Epithelial cell of prostate (primary cell): ENCODE results near the gene STRN4.

Source experiments
- DNase-seq: peaks from one replicate; pipeline ENCODE4 v3.0.0-alpha.2; 2011; ENCODE audit warnings: low read depth, low spot score
- H3K27ac ChIP-seq: fragments of 450-650 bp; 2 replicates; pipeline ENCODE4 v1.5.1; 2017; ENCODE audit warnings: mild to moderate bottlenecking

Gene STRN4

DNA sequence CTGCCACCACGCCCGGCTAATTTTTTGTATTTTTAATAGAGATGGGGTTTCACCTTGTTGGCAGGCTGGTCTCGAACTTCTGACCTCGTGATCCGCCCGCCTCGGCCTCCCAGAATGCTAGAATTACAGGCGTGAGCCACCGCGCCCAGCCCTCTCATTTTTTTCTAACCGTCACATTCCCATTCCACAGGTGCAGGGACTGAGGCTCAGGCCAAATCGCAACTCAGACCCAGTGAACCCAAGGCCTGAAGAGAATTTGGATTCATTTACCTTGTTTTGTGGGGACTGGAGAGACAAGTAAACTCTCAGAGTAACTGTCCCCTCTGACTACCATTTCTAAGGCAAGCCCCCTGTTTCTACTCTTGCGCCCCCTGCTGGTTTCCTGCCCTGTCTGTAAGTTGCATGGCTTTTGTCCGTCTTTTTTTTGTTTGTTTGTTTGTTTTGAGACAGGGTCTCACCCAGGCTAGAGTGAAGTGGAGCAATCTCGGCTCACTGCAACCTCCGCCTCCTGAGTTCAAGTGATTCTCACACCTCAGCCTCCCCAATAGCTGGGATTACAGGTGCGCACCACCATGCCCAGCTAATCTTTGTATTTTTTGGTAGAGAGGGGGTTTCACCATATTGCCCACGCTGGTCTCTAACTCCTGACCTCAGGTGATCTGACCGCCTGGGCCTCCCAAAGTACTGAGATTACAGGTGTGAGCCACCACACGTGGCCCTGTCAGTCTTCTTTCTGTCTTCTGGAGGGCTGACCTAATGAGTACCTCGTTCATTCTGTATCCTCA, 2.3 kb upstream of the STRN4 start:
- DNase-seq: no peak

GRCh38 chr19:46745521-46746280, 549 bp downstream of the STRN4 start, which contains the start of gene FKRP:
TSS of gene FKRP (plus strand) at chr19:46746057. CDS start at chr19:46755451, 9,394 bp downstream.
- no peak for DNase-seq
- H3K27ac ChIP-seq: peak within 1 kb of the TSS; percentile 45

More for the DNA sequence above, 2.3 kb upstream of the STRN4 start:
- H3K27ac ChIP-seq: no peak overlapping the region

GRCh38 chr19:46745030-46745429, 1.2 kb downstream of the STRN4 start:
- DNase-seq: no peak
- peak overlapping the region; percentile 45 for H3K27ac ChIP-seq

DNA sequence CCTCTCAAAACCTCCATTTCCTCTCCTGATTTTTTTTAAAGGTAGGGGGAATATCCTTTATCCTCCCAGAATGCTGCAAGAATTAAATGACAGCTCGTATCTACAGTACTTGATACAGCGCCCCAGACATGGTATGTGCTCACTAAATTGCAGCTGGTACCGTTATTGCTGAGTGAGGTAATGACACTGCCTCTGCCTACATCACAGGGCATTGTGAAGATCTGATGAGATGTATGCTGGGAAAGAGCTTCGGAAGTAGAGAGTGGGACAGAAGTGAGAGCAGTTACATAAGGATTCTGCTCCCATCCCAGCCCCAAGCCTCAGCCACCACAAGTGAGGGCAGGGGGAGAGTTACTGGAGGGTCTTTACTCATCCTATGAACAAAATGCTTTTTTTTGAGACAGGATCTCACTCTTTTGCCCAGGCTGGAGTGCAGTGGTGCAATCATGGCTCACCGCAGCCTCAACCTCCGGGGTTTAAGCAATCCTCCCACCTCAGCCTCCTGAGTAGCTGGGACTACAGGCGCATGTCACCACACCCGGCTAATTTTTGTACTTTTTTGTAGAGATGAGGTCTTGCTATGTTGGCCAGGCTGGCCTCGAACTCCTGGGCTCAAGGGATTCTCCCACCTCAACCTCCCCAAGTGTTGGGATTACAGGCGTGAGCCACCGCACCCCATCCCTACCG, 2.1 kb downstream of the STRN4 start:
- DNase-seq: no peak
- no peak overlapping the region for H3K27ac ChIP-seq

GRCh38 chr19:46742926-46743480, 3.2 kb downstream of the STRN4 start:
- no peak for DNase-seq
- H3K27ac ChIP-seq: no peak overlapping the region

DNA sequence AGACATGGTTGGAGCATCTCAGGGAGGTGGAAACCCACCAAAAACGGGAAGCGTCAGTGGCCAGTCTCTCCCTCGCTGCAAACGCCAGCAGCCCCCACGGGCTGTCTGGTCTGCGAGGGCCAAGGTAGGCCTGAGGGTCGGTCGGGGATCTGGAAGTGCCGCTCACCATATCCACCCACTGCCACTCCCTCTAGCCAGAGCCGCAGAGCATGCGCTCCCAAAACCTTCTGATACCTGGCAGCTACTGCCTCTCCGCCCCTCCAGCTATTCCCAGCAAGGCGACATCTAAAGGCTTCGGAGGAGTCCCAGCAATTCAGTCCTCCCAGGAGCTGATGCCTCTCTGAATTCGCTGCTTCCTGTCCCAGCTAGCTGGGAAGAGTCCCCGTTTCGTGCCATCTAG, 4.8 kb downstream of the STRN4 start:
- no peak for DNase-seq
- no peak overlapping the region for H3K27ac ChIP-seq

GRCh38 chr19:46739290-46739771, 6.9 kb downstream of the STRN4 start:
- H3K27ac ChIP-seq: no peak overlapping the region
- DNase-seq: no peak

DNA sequence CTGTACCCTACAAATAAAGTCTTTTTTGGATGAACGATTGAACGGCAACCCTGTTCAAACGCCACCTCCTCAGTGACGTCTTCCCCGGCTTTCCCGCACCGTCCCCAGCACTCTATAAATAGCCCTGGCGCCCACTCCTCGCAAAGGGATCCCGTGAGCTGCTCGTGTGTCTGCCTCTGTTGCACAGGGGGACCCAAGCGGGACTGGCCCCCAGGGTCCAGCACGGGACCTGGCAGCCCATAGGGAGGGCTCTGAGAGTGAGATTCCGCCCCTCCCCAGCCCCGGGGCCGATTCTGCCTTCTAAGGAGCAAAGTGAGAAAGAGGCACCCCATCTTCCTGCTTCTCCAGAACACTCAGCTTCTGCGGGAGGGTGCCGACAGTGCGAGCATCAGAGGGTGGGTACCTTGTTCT, 8.5 kb downstream of the STRN4 start:
- no peak overlapping the region for H3K27ac ChIP-seq

DNA sequence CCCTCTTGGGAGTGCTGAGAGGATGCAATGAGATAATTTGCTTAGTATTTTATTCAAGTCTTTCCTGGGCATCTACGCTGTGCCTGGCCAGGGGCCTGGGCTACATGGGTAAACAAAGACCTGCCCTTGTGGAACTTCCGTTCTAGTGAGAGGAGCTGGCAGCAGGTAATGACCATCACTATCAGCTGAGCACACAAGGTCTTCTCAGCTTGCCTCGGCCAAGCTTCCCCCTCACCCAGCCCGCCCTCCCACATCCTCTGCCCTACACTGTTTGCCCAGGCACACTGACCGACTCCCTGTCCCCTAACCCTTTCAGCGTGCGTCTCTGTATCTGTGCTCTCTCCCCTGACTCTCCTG, 9.0 kb downstream of the STRN4 start:
- no peak for DNase-seq
- no peak overlapping the region for H3K27ac ChIP-seq

More for the DNA sequence above, 8.5 kb downstream of the STRN4 start:
- DNase-seq: no peak

- no peak for DNase-seq
- H3K27ac ChIP-seq: no peak overlapping the region
Observed at GRCh38 chr19:46736531-46737297, 9.5 kb downstream of the STRN4 start.

- H3K27ac ChIP-seq: no peak overlapping the region
Observed at GRCh38 chr19:46733690-46734292, 12.5 kb downstream of the STRN4 start.

DNA sequence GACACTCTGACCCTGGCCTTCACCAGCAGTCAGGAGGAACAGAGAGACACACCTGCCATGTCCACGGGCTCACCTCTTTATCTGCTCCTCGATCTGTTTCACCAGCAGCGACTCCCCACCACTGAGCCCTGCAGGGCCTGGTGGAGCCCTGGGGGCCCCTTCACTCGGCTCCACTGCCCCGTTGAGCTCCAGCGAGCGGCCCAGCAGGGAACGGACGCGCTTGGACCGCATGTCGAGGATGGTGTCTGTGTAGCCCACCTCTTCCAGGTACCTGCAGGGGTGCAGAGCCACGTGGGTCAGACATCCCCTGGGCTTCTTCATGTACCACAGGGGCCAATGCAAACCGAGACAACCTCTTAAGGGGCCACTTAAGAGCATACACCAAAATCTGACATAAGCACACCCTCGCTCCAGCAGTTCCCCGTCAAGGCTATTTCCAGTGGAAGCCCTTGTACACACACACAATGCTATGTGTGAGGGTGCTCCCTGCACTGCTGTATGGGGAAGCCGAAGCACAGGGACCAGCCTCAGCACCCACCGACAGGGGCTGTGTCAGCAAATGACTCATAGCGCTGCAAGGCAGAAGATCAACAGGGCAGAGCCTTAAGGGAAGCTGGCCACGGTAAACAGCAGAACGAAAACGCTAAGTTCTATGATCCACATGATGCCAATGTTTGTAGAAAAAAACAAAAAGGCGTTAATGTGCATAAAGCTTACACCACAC, 13.1 kb downstream of the STRN4 start:
- no peak overlapping the region for H3K27ac ChIP-seq
- no peak for DNase-seq

More at GRCh38 chr19:46733690-46734292, 12.5 kb downstream of the STRN4 start:
- DNase-seq: no peak

GRCh38 chr19:46732172-46732938, 13.9 kb downstream of the STRN4 start:
- no peak for DNase-seq
- H3K27ac ChIP-seq: no peak overlapping the region

- DNase-seq: no peak
- no peak overlapping the region for H3K27ac ChIP-seq
Observed at GRCh38 chr19:46731584-46731983, 14.7 kb downstream of the STRN4 start.

- H3K27ac ChIP-seq: no peak overlapping the region
- peak; percentile 56 for DNase-seq
Observed at GRCh38 chr19:46731007-46731501, 15.2 kb downstream of the STRN4 start.

DNA sequence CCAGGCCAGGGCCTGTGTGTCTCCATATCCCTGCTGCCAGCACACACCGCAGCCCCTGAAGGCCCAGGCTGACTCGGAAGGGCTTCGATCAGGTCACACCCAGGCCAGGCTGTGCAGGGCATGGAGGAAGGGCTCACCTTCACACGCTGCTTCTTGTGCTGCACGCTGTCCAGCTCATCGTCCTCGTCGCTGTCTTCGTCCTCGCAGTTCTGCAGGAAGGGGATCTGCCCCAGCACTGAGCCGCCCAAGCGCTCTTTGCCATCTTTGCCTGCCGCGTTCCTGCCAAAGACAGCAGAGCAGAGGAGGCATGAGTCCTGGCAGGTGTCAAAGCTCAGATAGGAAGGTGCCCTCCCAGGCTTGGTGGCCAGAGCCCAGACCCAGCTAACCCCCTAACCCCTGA, 15.7 kb downstream of the STRN4 start:
- H3K27ac ChIP-seq: no peak overlapping the region
- DNase-seq: no peak

DNA sequence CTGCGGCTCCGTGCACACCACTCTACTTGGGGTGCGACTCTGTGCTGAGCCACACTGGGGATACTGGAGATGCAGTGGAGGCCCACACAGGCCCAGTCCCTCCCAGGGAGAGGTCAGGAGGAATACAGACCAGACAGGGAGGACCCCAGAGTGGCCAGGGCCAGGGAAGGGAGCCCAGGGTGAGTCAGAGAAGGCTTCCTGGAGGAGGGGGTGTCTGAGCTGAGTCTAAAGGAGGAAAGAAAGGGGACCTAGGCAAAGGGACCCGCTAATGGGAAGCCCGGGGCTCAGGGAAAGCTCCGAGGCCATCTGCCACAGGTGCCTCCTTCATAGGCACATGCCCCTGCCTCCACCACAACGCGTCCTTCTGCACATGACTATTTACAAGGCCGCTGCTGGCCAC, 16.1 kb downstream of the STRN4 start:
- no peak for DNase-seq
- no peak overlapping the region for H3K27ac ChIP-seq

DNA sequence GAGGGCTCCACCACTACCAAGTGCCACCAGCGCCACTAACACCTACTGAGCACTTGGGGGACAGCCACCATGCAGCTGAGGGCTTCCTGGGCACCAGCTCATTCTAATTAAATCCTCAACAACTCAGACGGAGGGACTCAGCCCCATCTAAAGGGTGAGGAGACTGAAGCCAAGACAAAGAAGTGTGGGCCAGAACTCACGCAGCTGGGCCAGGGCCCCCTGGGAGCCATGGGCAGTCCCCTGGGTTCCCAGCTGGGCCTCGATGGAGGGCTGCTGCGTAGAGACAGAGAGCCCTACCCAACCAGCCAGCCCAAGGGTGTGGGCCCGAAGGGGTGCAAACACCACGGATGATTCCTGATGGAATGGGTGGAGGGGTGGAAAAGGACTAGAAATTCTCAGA, 16.6 kb downstream of the STRN4 start:
- H3K27ac ChIP-seq: no peak overlapping the region
- no peak for DNase-seq
